WERI-Rb-1 (cell line): ENCODE data around the gene BAHCC1.
A peak's percentile ranks its signal among the peaks of the same experiment; 100 is the strongest.

Experiments
- DNase-seq: peaks from one replicate; pipeline ENCODE4 v3.0.0-alpha.2; 2020
- H3K27ac ChIP-seq: fragments of 250-450 bp; sonication (Bioruptor Pico); 2 replicates; pipeline ENCODE4 v1.5.1; 2020; ENCODE audit warnings: mild to moderate bottlenecking, moderate library complexity
- H3K27me3 ChIP-seq: fragments of 250-450 bp; sonication (Bioruptor Pico); 2 replicates; pipeline ENCODE4 v1.5.1; 2021; ENCODE audit warnings: mild to moderate bottlenecking, low read depth, moderate library complexity; ENCODE audit not compliant: insufficient read depth, severe bottlenecking
- H3K36me3 ChIP-seq: fragments of 250-450 bp; sonication (Bioruptor Pico); 2 replicates; pipeline ENCODE4 v1.5.1; 2020; ENCODE audit warnings: mild to moderate bottlenecking, moderate library complexity
- H3K4me3 ChIP-seq: 2 replicates; pipeline ENCODE4 v1.5.1; 2011; ENCODE audit warnings: low read depth, mild to moderate bottlenecking, control low read depth, low read length
- H3K9me3 ChIP-seq: fragments of 250-450 bp; sonication (Bioruptor Pico); 2 replicates; pipeline ENCODE4 v1.5.1; 2021; ENCODE audit warnings: mild to moderate bottlenecking, moderate library complexity; ENCODE audit not compliant: severe bottlenecking
- TF ChIP-seq, protein P1 (sequence below): IDR thresholded peaks from 2 replicates; pipeline ENCODE4 v1.5.1; 2011; ENCODE audit warnings: low read depth, mild to moderate bottlenecking, control low read depth, inconsistent platforms, low read length

BAHCC1 gene

DNA sequence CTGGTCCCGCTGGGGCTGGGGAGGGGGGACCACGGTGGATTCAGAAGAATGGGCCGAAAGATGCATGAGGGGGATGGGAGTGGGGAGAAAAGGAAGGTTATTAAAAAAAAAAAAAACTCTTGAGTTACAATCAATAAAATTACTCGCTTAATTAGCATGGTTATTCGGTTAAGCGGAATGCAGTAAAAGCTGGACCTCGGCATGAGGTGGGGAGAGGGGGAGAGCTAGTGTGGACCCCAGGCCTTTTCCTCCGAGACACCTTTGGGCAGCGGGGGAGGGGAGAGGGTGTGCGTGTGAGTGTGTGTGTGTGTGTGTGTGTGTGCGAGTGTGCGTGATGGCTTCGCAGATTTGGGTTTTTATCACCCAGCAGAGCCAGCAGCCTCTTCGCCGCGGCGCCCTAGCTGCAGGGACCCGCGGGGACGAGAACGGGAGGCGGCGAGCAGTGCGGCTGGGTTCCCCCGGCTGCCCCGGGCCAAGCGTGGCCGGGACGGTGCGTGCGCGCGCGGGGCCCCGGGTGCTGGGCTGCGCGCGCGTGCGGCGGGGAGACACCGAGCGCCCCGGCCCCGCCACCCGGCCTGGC lies 3.7 kb downstream of the BAHCC1 start:
- DNase-seq, result no peak
- Histone ChIP-seq H3K27ac (peak overlapping the region; percentile 88), H3K4me3 (peak overlapping the region; percentile 74), H3K9me3 (no peaks in the 10 kb centered on the region), H3K36me3 (peaks cover 6% of the 10 kb centered on the region), H3K27me3 (peaks cover 67% of the 10 kb centered on the region)
- TF ChIP-seq, protein P1, sequence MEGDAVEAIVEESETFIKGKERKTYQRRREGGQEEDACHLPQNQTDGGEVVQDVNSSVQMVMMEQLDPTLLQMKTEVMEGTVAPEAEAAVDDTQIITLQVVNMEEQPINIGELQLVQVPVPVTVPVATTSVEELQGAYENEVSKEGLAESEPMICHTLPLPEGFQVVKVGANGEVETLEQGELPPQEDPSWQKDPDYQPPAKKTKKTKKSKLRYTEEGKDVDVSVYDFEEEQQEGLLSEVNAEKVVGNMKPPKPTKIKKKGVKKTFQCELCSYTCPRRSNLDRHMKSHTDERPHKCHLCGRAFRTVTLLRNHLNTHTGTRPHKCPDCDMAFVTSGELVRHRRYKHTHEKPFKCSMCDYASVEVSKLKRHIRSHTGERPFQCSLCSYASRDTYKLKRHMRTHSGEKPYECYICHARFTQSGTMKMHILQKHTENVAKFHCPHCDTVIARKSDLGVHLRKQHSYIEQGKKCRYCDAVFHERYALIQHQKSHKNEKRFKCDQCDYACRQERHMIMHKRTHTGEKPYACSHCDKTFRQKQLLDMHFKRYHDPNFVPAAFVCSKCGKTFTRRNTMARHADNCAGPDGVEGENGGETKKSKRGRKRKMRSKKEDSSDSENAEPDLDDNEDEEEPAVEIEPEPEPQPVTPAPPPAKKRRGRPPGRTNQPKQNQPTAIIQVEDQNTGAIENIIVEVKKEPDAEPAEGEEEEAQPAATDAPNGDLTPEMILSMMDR, result no peak

- no peaks in the 10 kb centered on the region for H3K9me3 ChIP-seq
- H3K27ac ChIP-seq, result peak overlapping the region; percentile 80
- H3K27me3 ChIP-seq, result peaks cover 71% of the 10 kb centered on the region
- no peak for DNase-seq
- H3K36me3 ChIP-seq, result peaks cover 6% of the 10 kb centered on the region
- H3K4me3 ChIP-seq, result peak overlapping the region; percentile 60
- TF ChIP-seq, protein P1, result no peak
Measured at GRCh38 chr17:81399481-81400153, 4.4 kb downstream of the BAHCC1 start.

GRCh38 chr17:81400154-81400977 lies 5.1 kb downstream of the BAHCC1 start:
- Histone ChIP-seq H3K27me3 (peaks cover 72% of the 10 kb centered on the region), H3K36me3 (peaks cover 6% of the 10 kb centered on the region), H3K9me3 (no peaks in the 10 kb centered on the region), H3K4me3 (peak overlapping the region; percentile 60), H3K27ac (peak overlapping the region; percentile 80)
- TF ChIP-seq, protein P1, result no peak
- DNase-seq, result peak; percentile 86

- Histone ChIP-seq H3K9me3 (no peaks in the 10 kb centered on the region), H3K36me3 (peaks cover 6% of the 10 kb centered on the region), H3K4me3 (peak overlapping the region; percentile 60), H3K27ac (peak overlapping the region; percentile 80), H3K27me3 (peaks cover 73% of the 10 kb centered on the region)
- DNase-seq, result no peak
- TF ChIP-seq, protein P1, result no peak
Measured at GRCh38 chr17:81400996-81401722, 5.9 kb downstream of the BAHCC1 start.

- no peaks in the 10 kb centered on the region for H3K9me3 ChIP-seq
- DNase-seq, result peak; percentile 88
- TF ChIP-seq, protein P1, result peak; percentile 79
- H3K27ac ChIP-seq, result peak overlapping the region; percentile 80
- H3K27me3 ChIP-seq, result peaks cover 65% of the 10 kb centered on the region
- H3K36me3 ChIP-seq, result peaks cover 6% of the 10 kb centered on the region
- H3K4me3 ChIP-seq, result no peak overlapping the region
Measured at GRCh38 chr17:81401723-81402529, 6.7 kb downstream of the BAHCC1 start.
